ENCODE measurements around the gene NCAPH2.
A peak's percentile ranks its signal among the peaks of the same experiment; 100 is the strongest.

Gene NCAPH2

GRCh38 chr22:50507991-50508884 lies at the start of gene NCAPH2:
Gene NCAPH2, plus strand, starts transcription at chr22:50508224. Its CDS starts 114 bp downstream, at chr22:50508338.
- peak; percentile 98 for DNase-seq (ENCODE audit: low read depth)

- DNase-seq (ENCODE audit: low read depth), result no peak
Observed at GRCh38 chr22:50459016-50459415, 49.0 kb upstream of the NCAPH2 start.

- no peak for DNase-seq (ENCODE audit: low read depth)
Observed at GRCh38 chr22:50459496-50460140, 48.4 kb upstream of the NCAPH2 start.

- DNase-seq (ENCODE audit: low read depth), result no peak
Observed at GRCh38 chr22:50460938-50461337, 47.1 kb upstream of the NCAPH2 start.

GRCh38 chr22:50461536-50461935 lies 46.5 kb upstream of the NCAPH2 start:
- DNase-seq (ENCODE audit: low read depth), result no peak

GRCh38 chr22:50461979-50462540 lies 46.0 kb upstream of the NCAPH2 start:
- no peak for DNase-seq (ENCODE audit: low read depth)

GRCh38 chr22:50463188-50463900 lies 44.7 kb upstream of the NCAPH2 start:
- no peak for DNase-seq (ENCODE audit: low read depth)

- DNase-seq (ENCODE audit: low read depth), result no peak
Observed at GRCh38 chr22:50464451-50464850, 43.6 kb upstream of the NCAPH2 start.

GRCh38 chr22:50465066-50465930 lies 42.7 kb upstream of the NCAPH2 start:
- no peak for DNase-seq (ENCODE audit: low read depth)

GRCh38 chr22:50467341-50467740 lies 40.7 kb upstream of the NCAPH2 start:
- DNase-seq (ENCODE audit: low read depth), result no peak

GRCh38 chr22:50467773-50468440 lies 40.1 kb upstream of the NCAPH2 start:
- DNase-seq (ENCODE audit: low read depth), result no peak

- DNase-seq (ENCODE audit: low read depth), result no peak
Observed at GRCh38 chr22:50468626-50469025, 39.4 kb upstream of the NCAPH2 start.

- DNase-seq (ENCODE audit: low read depth), result peak; percentile 95
Observed at GRCh38 chr22:50469377-50470305, 38.4 kb upstream of the NCAPH2 start.

GRCh38 chr22:50470491-50470890 lies 37.5 kb upstream of the NCAPH2 start:
- DNase-seq (ENCODE audit: low read depth), result no peak

- no peak for DNase-seq (ENCODE audit: low read depth)
Observed at GRCh38 chr22:50471197-50471847, 36.7 kb upstream of the NCAPH2 start.

- DNase-seq (ENCODE audit: low read depth), result no peak
Observed at GRCh38 chr22:50471962-50472361, 36.1 kb upstream of the NCAPH2 start.

- no peak for DNase-seq (ENCODE audit: low read depth)
Observed at GRCh38 chr22:50473088-50473487, 34.9 kb upstream of the NCAPH2 start.

- DNase-seq (ENCODE audit: low read depth), result no peak
Observed at GRCh38 chr22:50473855-50474671, 34.0 kb upstream of the NCAPH2 start.
